Cardiac muscle cell (in vitro differentiated cells and primary cell): Measurements from ENCODE around the gene GPR31. TPM values are rescaled to one million over a fixed set of nuclear protein-coding genes. Genes with fewer than 3 reads are reported as not detected.

Experiments used
- DNase-seq, 2 donors: peaks; one replicate each; pipeline versions ENCODE4 v3.0.0 to v3.0.0-alpha.2; 2010 to 2017; ENCODE audit warnings: low read depth in 1 of 2, low spot score in 1 of 2
- H3K27ac ChIP-seq: fragments of 200-600 bp; sonication (generic); 2 replicates; pipeline ENCODE4 v1.5.1; 2016
- H3K27me3 ChIP-seq: fragments of 200-600 bp; sonication (generic); 2 replicates; pipeline ENCODE4 v1.6.0; 2016; ENCODE audit warnings: control low read depth
- H3K36me3 ChIP-seq: fragments of 200-600 bp; sonication (generic); 2 replicates; pipeline ENCODE4 v1.5.1; 2016; ENCODE audit warnings: control low read depth
- H3K4me1 ChIP-seq: fragments of 200-600 bp; sonication (generic); 2 replicates; pipeline ENCODE4 v1.8.1; 2017; ENCODE audit warnings: low read depth, mild to moderate bottlenecking, mixed run types
- H3K4me3 ChIP-seq: fragments of 200-600 bp; sonication (generic); 2 replicates; pipeline ENCODE4 v1.5.1; 2016; ENCODE audit warnings: mild to moderate bottlenecking
- H3K9me3 ChIP-seq: fragments of 200-600 bp; sonication (generic); 2 replicates; pipeline ENCODE4 v1.5.1; 2017; ENCODE audit warnings: low read depth, mild to moderate bottlenecking, control low read depth
- polyA plus RNA-seq: library from polyadenylated mRNA; unstranded; fragments of >200 nt; fragmentation: Nextera tagmentation; extraction: Ambion mirVana; gene quantifications from 2 replicates; pipeline ENCODE4 v1.2.1, GENCODE V29; 2016
- total RNA-seq: library from RNA; depleted of rRNA; stranded (reverse); fragments of >200 nt; gene quantifications from 2 replicates; pipeline ENCODE4 v1.2.3, GENCODE V29; 2016
- TF ChIP-seq, protein P1 (sequence below): IDR thresholded peaks from 2 replicates; pipeline ENCODE4 v1.5.1; 2012; ENCODE audit warnings: low read depth, mild to moderate bottlenecking, low read length

GPR31 gene
- total and polyA plus RNA-seq, 2 experiments from 2014 or later, result not detected

DNA sequence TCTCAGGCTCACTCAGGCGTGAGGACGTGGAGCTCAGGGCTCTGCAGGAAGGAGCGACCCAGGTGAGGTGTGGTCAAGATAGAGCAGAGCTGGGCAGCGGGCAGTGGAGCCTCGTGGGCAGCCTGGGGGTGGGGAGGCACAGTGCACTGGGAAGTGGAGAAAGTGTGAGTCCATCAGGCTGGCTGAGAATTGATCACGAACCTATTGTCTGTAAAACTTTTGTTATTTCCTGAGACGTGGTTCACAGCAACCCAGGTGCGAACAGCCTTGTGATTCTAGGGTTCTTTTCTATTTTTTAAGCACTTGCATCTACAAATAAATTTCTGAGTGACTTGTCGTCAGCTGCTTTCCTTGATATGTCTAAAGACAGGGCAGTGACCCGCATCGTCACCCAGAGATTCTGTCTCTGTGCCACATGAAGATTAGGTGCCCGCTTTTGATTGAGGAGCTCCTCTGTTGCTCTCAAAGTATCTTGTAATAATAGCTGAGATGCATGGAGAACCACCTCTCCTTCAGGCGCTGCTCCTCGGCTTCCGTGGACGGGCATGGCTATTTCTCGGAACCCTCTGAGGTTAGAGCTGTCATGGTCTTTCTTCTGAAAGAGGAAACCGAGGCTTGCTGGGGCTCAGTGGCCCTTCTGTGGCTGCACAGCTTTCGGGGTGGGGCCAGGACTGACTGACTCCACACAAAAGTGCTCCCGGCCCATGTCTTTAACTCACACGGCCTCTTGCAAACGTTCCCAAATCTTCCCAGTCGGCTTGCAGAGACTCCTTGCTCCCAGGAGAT, 35.5 kb downstream of the GPR31 start:
- no peak overlapping the region for H3K4me3 ChIP-seq
- no peak overlapping the region for H3K27ac ChIP-seq
- DNase-seq, result no peak
- H3K36me3 ChIP-seq, result no peaks in the 10 kb centered on the region
- no peaks in the 10 kb centered on the region for H3K4me1 ChIP-seq
- no peaks in the 10 kb centered on the region for H3K9me3 ChIP-seq
- TF ChIP-seq, protein P1, sequence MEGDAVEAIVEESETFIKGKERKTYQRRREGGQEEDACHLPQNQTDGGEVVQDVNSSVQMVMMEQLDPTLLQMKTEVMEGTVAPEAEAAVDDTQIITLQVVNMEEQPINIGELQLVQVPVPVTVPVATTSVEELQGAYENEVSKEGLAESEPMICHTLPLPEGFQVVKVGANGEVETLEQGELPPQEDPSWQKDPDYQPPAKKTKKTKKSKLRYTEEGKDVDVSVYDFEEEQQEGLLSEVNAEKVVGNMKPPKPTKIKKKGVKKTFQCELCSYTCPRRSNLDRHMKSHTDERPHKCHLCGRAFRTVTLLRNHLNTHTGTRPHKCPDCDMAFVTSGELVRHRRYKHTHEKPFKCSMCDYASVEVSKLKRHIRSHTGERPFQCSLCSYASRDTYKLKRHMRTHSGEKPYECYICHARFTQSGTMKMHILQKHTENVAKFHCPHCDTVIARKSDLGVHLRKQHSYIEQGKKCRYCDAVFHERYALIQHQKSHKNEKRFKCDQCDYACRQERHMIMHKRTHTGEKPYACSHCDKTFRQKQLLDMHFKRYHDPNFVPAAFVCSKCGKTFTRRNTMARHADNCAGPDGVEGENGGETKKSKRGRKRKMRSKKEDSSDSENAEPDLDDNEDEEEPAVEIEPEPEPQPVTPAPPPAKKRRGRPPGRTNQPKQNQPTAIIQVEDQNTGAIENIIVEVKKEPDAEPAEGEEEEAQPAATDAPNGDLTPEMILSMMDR, result no peak
- H3K27me3 ChIP-seq, result peaks cover 53% of the 10 kb centered on the region

DNA sequence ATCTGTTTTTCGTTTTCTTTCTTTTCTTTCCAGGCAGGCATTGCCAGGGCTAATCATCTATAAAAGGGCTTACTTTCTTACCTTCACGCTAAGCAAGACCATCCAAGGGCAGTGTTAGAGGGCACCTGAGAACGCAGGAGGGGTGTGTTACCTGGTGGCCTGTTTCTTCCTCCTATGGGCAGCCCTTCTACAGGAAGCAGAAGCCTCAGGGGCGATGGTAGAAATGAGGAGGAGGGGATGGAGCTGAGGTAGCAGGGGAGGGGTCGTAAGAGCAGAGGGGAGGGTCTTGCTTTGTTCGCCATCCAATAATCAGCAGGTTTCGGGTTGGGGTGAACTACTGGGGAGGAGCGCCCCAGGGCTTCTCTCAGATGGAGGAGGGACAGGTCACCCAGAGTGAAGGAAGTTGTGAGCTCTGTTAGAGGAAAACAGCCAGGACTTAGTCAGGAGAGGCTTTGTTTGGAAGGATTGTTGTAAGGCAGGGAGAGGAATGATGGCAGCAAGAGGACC, 36.4 kb downstream of the GPR31 start:
- H3K4me1 ChIP-seq, result no peaks in the 10 kb centered on the region
- no peaks in the 10 kb centered on the region for H3K36me3 ChIP-seq
- DNase-seq, result no peak
- TF ChIP-seq, protein P1, result no peak
- H3K27ac ChIP-seq, result no peak overlapping the region
- H3K27me3 ChIP-seq, result peaks cover 45% of the 10 kb centered on the region
- H3K9me3 ChIP-seq, result no peaks in the 10 kb centered on the region
- H3K4me3 ChIP-seq, result no peak overlapping the region

DNA sequence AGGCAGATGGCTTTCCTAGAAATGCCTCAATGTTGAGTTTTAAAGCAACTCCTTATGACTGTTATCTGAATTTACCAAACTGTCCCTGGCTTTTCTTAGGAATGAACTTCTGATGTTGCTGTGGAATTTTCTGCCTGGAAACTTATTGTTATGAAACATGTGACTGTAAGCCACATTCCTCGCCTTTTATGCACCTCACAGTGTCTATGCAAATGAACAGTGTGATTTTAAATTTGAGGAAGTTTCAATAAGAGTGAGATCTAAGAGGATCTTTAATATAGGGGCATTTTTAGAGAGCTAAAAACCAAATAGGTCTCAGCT, 37.2 kb downstream of the GPR31 start:
- TF ChIP-seq, protein P1, result no peak

DNA sequence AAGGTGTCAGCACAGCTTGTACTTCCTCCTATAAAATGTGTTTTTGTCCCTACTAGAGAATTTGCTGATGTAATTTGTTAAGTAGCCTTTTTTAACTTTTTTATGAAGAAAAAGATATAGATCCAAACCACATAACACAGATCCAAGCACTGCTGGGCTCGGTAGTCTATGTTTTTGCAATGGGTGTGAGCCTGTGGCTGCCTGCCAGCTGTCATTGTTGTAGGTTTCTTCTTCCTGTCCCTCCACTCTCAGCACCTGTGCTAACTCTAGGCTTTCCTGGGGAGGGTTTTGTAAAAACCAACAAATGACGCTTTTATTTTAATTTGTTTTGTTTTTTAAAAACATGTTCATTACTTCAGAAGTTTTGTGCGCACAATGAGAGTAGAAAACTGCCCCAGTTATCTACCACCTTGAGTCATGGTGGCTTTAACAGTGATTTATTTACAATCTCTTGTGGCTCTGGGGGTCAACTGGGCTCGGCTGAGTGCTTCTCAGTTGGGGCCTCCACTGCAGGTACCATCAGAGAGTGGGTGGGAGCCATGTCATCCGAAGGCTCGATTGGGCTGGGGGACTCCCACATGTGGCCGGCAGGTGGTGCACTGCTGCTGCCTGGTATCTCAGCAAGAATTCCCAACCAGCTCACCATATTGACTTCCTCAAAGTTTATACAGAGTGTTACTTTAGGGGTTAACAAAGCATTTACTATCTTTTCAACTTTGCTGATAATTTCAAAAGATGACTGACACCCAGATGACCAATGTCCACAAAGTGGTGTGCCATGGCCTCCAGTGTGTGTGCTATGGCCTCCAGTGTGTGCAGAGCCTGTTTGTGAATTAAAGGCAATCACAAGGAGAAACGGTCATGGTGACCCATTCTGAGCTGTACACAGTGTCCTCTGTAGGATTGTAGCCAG, 37.9 kb downstream of the GPR31 start:
- Histone ChIP-seq H3K27me3 (peaks cover 41% of the 10 kb centered on the region), H3K4me1 (no peaks in the 10 kb centered on the region), H3K4me3 (no peak overlapping the region), H3K9me3 (no peaks in the 10 kb centered on the region), H3K36me3 (no peaks in the 10 kb centered on the region), H3K27ac (no peak overlapping the region)
- TF ChIP-seq, protein P1, result no peak
- DNase-seq, result no peak

More for the DNA sequence above, 37.2 kb downstream of the GPR31 start:
- Histone ChIP-seq H3K36me3 (no peaks in the 10 kb centered on the region), H3K4me1 (no peaks in the 10 kb centered on the region), H3K9me3 (no peaks in the 10 kb centered on the region), H3K4me3 (no peak overlapping the region), H3K27me3 (peaks cover 41% of the 10 kb centered on the region), H3K27ac (no peak overlapping the region)
- DNase-seq, result peak in 1 of 2 donors; percentile 2

DNA sequence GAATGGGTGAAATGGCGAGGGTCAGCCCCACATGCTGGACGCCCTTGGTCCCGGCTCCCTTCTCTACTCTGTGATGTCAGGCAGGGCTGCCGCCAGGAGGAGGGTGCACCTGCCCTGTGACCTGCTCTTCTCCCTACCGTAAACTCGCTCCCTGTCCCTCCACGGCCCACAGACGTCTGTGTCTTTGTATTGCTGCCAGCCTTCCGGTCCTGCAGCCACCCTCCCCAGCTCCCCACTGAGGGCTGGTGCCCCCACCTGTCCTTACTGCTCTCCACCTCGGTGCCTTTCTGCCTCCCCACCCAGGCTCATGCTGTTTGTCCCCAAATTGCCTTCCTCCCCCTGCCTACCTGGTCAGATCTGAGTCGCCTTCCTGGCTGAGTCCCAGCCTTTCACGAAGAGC, 38.9 kb downstream of the GPR31 start:
- H3K27ac ChIP-seq, result no peak overlapping the region
- no peaks in the 10 kb centered on the region for H3K4me1 ChIP-seq
- TF ChIP-seq, protein P1, result no peak
- no peaks in the 10 kb centered on the region for H3K9me3 ChIP-seq
- no peak for DNase-seq
- H3K27me3 ChIP-seq, result peaks cover 45% of the 10 kb centered on the region
- H3K4me3 ChIP-seq, result no peak overlapping the region
- no peaks in the 10 kb centered on the region for H3K36me3 ChIP-seq
